NCI-H2081 treated with DMSO at 0.1 percent for 48 hours (cell line): ENCODE measurements around the gene CREB3L2.
"Not testable (repeated sequence)": the region's sequence is repeated elsewhere in the genome, so short reads cannot be mapped to it uniquely, and the experiment has no call there.

Experiments
- DNase-seq: peaks from one replicate; lab custom pipeline; 2025; lab: John Stamatoyannopoulos, UW

CREB3L2 gene

GRCh38 chr7:137968890-137969289 is 33.0 kb downstream of the CREB3L2 start:
- no peak for DNase-seq

- DNase-seq, result not testable (repeated sequence)
These were observed 33.5 kb downstream of the CREB3L2 start for GRCh38 chr7:137968339-137968738.

- DNase-seq, result no peak
These were observed 34.5 kb downstream of the CREB3L2 start for GRCh38 chr7:137967143-137968018.

GRCh38 chr7:137966641-137967142 is 35.2 kb downstream of the CREB3L2 start:
- no peak for DNase-seq

- no peak for DNase-seq
These were observed 35.8 kb downstream of the CREB3L2 start for GRCh38 chr7:137965942-137966640.

- DNase-seq, result no peak
These were observed 36.9 kb downstream of the CREB3L2 start for GRCh38 chr7:137964824-137965545.

GRCh38 chr7:137962875-137963507 is 38.9 kb downstream of the CREB3L2 start:
- DNase-seq, result no peak

- no peak for DNase-seq
These were observed 39.4 kb downstream of the CREB3L2 start for GRCh38 chr7:137962491-137962874.

- DNase-seq, result no peak
These were observed 40.4 kb downstream of the CREB3L2 start for GRCh38 chr7:137961200-137962177.

GRCh38 chr7:137960020-137960419 is 41.9 kb downstream of the CREB3L2 start:
- DNase-seq, result no peak

- DNase-seq, result no peak
These were observed 43.1 kb downstream of the CREB3L2 start for GRCh38 chr7:137958470-137959431.

GRCh38 chr7:137957887-137958286 is 44.0 kb downstream of the CREB3L2 start:
- no peak for DNase-seq

- no peak for DNase-seq
These were observed 45.3 kb downstream of the CREB3L2 start for GRCh38 chr7:137956591-137956990.

- no peak for DNase-seq
These were observed 45.7 kb downstream of the CREB3L2 start for GRCh38 chr7:137956183-137956582.

- DNase-seq, result no peak
These were observed 47.3 kb downstream of the CREB3L2 start for GRCh38 chr7:137954614-137955013.

- no peak for DNase-seq
These were observed 48.0 kb downstream of the CREB3L2 start for GRCh38 chr7:137953665-137954470.

- DNase-seq, result no peak
These were observed 48.7 kb downstream of the CREB3L2 start for GRCh38 chr7:137953043-137953664.

GRCh38 chr7:137952426-137952805 is 49.5 kb downstream of the CREB3L2 start:
- no peak for DNase-seq
